Dedifferentiated amniotic fluid mesenchymal stem cell (primary cell): ENCODE data around the gene CCNK.
A peak's percentile ranks its signal among the peaks of the same experiment; 100 is the strongest.

Source experiments
- DNase-seq: peaks from one replicate; pipeline ENCODE4 v3.0.0-alpha.2; 2016; ENCODE audit errors: extremely low spot score

CCNK gene

GRCh38 chr14:99535908-99536778 lies 54.9 kb downstream of the CCNK start:
- DNase-seq: no peak

DNA sequence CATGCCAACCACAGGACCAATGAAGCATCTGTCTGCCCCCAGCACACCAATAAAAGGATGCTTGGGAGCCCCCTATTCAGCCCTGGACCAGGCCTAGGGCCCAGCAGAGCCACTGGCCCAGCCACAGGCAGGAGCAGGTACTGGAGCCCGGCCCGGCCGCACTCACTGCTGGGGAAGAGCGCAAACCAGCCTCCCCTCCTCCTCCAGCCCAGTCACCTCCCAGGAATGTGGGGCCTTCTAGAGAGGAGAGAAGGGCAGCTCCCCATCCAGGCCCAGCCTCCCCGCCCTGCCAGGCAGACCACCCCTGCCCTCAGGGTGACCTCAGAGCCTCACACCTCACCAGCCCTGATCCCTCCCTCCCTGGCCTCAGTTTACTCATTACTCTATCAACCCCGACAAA lies 56.2 kb downstream of the CCNK start:
- DNase-seq: peak; percentile 74

GRCh38 chr14:99538275-99538674 lies 57.1 kb downstream of the CCNK start:
- no peak for DNase-seq

- DNase-seq: no peak
Measured at GRCh38 chr14:99538733-99539132, 57.5 kb downstream of the CCNK start.

- no peak for DNase-seq
Measured at GRCh38 chr14:99539491-99539890, 58.3 kb downstream of the CCNK start.

- no peak for DNase-seq
Measured at GRCh38 chr14:99540196-99541032, 59.2 kb downstream of the CCNK start.

- DNase-seq: no peak
Measured at GRCh38 chr14:99541211-99541610, 60.0 kb downstream of the CCNK start.

DNA sequence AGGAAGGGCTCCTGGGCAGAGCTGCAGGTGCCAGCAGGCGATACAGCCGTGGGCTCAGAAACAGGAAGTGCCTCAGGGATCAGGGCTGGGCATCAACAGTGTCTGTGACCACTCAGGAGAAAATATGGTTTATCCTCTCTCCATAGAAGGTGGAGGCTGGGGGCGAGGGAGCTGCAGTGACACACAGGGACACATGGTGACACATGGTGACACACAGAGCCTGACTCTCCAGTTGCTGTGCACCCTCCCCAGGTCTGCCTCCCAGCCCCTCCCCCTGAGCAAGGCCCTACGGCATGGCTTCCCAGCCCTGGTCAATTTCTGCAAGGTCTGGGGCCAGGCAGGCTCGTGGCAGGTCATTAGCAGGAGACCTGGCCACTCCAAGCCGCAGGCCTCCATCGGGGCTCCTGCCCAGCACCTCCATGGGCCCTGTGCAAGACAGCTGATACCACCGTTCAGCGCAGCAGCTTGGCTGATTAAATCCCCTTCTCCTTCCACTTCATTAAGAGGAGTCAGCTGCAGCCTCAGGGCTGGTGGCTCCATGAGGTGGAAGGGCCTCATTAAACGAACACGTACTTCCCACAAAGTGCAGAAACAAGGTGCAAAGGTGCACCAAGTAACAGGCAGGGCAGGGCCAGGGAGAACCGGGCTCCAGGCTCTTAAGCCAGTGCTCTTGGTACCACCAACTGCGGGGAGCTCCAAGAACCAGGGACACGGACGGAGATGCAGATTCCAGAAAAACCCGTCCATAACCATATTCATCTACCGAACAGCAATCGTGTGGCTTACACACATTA lies 60.7 kb downstream of the CCNK start:
- DNase-seq: no peak

- DNase-seq: no peak
Measured at GRCh38 chr14:99542566-99542965, 61.4 kb downstream of the CCNK start.

DNA sequence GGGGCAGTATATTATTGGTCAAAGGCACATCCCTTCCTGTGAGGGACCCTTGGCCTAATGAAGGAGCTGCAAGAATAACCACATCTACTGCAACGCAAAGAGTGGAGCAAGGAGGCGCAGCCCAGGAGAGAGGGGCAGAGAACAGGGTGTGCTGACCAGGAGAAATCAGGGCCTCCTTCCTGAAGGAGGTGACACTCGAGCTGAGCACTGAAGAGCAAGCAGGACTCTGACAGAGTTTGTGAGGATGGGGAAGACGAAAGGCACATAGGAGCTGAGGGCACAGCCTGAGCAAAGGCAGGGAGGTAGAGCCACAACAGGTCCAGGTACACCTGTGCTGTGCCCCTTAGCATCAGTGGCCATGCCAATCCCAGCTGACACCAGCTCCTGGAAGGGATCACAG lies 62.2 kb downstream of the CCNK start:
- no peak for DNase-seq

GRCh38 chr14:99543985-99544384 lies 62.8 kb downstream of the CCNK start:
- no peak for DNase-seq

- no peak for DNase-seq
Measured at GRCh38 chr14:99544991-99545390, 63.8 kb downstream of the CCNK start.

DNA sequence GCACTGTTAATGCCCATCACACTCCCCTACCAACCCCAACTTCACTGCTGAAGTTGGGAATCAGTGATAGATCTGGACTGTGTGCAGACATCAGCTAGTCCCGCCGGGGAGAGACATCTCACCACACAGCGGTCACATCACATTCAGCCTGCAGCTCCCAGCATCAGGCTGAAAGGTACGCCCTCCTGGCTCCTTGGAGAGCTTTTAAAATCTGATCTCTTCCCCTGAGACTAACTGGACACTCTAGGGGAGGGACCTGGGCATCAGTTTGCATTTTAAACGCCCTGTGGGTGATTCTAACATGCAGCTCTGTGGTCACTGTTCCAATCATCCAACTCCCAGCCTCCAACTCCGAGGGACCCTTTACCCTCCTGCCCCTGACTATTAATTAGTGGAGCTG lies 64.4 kb downstream of the CCNK start:
- no peak for DNase-seq

DNA sequence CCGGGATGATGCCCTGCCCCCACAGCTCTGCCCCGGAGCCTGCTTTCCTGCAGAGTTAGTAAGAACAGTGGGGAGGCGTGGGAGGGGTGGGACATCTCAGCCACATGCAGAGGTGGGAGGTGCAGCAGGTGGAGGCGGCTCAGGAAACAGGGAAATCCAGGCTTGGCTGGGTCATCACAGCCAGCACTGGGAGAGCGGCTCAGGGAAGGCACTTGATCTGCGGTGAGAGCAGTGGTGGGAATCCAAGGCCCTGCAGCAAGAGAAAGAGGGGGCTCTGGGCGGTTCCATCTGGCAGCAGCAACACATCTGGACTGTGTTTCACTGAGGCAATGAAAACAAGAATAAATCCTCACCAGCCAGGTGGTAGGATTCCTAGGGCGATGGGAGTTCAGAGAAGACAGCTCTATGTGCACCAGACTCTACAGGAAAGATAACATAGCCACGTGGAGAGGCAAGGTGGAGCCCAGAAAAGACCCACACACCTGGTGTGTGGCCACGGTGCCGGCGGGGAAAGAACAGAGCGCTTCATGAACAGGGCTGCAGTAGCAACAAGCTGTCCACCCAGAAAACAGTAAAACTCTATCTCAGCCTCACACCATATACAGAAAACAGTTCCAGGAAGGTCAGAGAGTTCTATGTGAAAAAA lies 65.1 kb downstream of the CCNK start:
- no peak for DNase-seq

- DNase-seq: no peak
Measured at GRCh38 chr14:99548255-99548654, 67.0 kb downstream of the CCNK start.

DNA sequence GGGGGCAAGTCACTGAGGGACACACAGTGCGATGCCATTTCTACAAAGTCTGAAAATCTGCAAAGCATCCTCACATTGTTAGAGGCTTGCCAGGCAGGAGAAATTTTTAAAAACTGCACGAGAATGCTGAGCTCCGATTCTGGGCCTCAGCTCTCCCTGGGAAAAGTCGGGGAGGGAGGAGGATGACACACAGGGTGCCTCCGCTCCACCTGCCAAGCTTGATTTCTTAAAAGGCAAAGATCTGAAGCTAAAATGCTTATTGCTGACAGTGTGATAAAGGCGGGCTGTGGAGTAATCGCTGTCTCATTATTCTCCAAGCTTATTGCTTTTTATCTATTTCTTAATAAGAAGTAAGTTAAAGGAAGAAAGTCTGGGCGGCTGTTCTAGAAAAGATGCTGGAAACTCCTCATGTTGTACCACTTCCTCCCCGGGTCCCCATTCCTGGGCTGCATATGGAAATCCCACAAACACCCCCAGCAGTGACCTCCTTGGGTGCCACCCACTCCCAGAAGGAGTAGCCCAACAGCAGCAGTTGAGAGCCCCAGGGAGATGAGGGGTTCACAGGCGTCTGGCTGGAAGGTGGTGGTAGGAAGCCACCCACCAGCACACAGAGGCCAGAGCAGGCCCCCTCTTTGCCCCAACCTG lies 67.8 kb downstream of the CCNK start:
- DNase-seq: no peak

DNA sequence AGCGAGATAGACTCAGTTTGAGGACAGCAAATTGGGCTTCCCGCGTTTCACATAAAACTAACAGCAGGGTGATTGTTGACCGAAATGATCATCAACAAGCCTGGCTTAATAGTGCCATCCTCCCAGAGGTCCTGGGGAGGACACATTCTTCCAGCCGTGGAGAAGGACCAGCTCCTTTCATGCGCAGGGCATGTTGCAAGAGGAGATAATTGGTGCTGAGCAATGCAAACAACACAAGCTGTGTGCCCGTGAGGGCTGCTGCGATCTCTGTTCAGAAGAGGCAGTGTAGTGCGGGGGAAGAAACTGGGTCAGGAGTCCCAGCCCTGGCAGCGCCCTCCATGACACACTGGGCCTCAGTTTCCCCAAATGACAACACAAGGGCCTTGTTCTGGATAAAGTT lies 68.5 kb downstream of the CCNK start:
- no peak for DNase-seq

GRCh38 chr14:99550387-99550992 lies 69.3 kb downstream of the CCNK start:
- no peak for DNase-seq

DNA sequence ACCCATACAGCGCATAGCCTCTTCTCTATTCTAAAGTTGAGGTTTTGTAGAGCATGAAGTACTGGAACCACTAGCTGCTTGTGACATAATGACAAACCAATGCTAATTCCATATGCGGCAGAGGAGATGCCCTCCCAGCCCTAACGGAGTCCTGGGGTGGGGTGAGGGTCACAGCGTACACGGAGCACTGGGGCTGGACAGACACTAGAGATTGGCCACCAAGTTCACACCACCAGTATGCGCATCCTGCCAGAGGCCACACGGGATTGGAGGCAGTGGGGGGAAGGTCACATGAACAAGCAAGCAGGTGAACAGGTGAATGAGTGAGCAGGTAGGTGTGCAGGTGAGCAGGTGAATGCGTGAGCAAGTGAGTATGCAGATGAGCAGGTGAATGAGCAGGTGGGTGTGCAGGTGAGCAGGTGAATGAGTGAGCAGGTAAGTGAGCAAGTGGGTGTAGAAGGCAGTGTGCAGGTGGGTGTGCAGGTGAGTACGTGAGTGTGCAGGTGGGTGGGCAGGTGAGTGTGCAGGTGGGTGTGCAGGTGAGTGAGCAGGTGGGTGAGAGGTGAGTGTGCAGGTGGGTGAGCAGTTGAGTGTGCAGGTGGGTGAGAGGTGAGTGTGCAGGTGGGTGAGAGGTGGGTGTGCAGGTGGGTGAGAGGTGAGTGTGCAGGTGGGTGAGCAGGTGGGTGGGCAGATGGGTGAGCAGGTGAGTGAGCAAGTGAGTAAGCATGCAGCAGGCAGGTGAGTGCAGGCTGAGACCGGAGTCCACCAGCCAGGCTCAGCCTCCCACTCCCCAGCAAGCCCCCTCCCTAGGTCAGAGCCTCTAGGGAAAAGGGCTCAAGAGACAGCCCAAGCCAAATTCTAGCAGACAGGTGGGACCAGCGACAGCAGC lies 70.1 kb downstream of the CCNK start:
- DNase-seq: no peak
